HL-60/S4 (cell line): Measurements from ENCODE around the gene ST8SIA1.

Source experiments
- in situ Hi-C: fragments of 300-500 bp; cut with MboI; formaldehyde crosslinking; loops from 2 replicates; pipeline ENCODE4 v1.14.3; 2022; ENCODE audit warnings: low sequenced_read_pairs

Gene ST8SIA1

DNA sequence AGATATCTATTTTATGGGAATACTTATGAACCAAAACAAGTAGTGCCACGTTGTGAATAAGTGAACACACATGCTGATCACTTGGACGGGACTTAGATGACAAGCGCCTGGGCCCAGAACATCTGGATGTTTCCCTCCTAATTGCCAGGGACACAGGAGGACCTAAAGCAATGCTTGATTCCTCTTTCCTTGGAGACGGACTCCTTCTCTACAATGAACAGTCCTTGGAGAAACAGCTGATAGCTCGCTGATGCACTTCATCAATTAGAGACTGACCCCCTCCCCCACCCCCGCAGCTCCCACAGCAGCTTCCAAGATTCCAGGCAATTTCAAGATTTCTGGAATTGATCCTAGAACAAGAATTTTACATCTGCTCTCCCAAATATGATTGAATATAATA is 86.4 kb downstream of the ST8SIA1 start:
- in situ Hi-C loops, result no loop called here

DNA sequence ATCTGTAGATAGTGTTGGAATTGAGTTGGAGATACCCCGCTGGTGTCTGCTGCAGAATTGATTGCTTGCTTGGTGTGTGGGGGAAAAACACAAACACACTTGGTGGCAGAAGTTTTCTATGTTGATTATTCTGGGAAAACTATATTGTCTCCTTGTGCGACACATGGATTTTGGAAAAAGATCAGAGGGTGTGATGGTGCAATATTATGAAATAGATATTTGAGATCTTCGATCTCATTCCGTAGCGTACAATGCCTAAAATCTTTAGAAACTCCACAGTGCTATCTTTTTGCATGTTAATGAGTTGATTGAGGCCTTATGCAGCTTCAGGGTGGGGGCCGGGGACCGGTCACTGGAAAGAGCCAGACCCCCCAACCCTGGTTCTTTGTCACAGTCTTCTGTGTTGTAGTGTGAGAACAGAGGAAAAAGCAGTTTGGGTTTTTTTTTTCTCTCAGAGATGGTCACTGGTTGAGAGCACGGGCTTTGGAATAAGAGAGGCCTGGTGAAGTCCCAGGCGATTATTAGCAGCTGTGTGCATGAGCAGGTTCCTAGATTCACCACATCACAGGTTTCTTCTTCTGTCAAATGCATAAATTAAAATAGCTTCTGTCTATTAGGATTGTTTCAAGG is 88.2 kb downstream of the ST8SIA1 start:
- in situ Hi-C loops, result no loop called here

DNA sequence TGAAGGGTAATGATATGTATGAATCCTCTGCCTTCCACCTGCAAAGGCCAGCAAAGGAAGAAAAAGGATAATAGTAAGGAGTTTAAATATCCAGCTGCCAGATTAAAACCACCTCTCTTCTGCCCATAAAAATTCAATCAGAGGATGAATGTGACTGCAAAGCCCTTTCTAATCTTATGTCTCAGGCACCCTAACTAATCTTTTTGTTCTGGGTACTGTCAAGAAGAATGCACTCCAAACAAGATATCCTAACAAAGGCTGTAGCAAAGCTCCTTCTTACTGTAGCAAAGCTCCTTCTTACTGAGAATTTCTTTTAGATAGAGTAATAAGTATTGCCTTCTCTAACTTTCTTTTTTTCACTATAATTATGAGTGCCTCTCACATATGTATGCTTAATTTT is 91.8 kb downstream of the ST8SIA1 start:
- in situ Hi-C loops, result no loop called here

DNA sequence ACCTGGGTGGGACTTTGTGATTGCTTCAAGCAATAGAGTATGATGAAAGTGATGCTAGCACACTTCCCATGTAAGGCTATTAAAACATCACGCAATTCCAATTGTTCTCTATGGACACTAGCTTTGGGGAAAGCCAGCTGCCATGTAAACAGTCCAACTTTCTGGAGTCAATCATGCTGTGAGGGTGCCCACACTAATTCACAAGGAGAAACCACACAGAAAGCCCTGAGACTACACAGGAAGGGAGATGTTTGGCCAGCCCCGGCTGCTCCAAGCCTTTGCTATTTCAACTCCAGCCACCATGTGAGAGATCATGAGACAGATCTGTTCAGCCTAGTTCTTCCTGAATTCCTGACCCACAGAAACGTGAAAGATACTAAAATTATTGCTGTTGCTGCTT is 96.3 kb downstream of the ST8SIA1 start:
- in situ Hi-C loops, result no loop called here

DNA sequence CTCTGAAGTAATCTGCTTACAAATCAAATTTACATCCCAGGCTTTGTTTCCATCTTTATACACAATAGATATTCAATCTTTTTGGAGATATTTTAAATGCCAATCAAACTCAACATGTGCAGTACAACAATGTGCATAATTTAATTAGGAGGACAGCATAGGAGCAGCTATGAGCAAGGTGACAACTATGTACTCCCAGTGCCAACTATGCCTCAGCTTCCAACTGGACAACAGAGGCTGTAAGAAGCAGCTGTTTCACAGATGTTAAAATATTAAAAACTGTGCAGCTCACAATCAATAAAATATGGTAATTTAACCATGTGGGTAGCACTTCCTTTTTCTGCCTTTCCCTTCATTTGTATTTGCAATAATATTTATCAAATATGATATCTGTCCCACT is 99.9 kb downstream of the ST8SIA1 start:
- in situ Hi-C loops, result no loop called here

DNA sequence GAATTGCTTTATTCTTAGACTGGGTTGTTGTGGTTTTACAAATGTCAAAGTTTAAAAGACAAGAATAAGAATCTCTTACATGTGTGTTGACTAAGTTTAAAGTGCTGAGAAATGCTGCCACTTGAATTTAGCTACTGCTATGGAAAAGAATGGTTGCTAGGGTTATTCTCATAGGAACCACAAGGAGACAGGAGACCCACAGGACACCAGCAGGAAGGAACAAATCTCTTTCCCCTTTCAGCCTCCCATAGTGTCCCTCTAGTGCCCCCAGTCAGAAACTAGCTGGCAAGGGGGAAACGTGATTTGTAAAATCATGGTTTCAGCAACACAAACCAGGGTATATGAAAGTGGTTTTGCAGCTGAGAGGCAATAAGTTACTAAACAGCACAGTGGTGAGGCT is 102.7 kb downstream of the ST8SIA1 start:
- in situ Hi-C loops, result no loop called here

DNA sequence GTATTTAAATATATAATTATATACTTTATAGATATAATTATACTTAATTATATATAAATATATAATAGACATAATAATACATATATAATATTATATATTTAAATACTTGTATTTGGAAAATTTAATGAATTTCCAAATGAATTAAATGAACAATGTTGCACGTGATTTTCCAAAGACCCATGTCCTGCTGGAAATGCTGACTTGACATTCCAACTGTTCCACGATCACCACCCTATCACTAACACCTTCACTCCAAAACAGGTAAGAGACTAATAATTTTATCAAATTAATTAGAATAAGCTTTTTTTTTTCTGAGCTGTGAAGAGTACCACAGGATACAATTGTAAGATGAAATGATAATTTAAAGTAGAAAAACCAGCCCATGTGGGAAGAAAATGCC is 103.4 kb downstream of the ST8SIA1 start:
- in situ Hi-C loops, result no loop called here

DNA sequence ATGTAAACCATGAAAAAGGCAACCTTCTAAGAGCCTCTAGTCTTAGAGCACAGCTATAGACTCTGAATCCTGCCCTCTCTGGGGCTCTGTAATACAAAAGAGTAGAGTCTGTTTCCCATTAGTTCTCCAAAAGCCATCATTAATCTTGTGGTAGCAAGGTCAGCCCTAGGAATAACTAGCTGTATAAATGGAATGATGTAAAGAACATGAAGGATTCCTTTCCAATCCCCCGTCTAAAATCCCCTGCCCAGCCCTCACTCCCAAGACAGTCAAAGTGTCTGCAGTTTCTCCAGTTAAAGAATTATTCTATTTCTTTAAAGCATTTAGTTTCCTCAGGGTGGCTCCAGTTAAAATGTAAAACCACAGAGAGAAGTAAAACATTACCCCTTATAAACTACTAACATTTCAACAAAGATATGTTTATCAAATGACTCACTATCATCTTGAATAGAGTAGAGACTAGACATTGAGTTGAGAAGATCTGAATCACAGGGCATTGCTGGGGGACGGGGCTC is 104.2 kb downstream of the ST8SIA1 start:
- in situ Hi-C loops, result no loop called here

DNA sequence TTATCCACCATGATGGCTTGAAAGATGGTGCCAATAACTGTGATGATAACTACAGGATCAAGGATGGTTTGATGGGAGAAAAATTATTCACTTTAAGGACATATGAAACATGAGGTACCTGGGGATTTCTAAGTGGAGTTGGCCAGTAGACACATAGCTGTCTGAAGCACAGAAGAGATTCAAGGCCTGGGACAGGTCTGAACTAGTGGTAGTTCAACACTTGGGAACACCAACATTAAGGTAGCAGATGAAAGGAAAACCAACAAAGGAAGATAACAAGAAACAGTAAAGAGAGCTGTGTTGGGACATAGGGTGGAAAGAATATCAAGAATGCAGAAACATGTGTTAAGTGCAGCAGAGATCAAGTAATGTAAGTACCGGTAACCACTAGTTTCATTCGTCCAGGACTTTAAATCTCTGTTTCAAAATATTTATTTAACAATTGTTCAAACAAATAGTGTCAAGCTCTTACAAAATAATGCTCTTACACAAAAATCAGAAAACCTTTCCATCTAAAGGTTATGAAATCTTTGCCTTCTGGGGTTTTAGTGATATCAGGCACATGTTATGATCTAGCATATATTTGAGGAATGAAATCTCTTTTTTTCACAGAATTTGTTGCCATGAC is 104.7 kb downstream of the ST8SIA1 start:
- in situ Hi-C loops, result no loop called here

DNA sequence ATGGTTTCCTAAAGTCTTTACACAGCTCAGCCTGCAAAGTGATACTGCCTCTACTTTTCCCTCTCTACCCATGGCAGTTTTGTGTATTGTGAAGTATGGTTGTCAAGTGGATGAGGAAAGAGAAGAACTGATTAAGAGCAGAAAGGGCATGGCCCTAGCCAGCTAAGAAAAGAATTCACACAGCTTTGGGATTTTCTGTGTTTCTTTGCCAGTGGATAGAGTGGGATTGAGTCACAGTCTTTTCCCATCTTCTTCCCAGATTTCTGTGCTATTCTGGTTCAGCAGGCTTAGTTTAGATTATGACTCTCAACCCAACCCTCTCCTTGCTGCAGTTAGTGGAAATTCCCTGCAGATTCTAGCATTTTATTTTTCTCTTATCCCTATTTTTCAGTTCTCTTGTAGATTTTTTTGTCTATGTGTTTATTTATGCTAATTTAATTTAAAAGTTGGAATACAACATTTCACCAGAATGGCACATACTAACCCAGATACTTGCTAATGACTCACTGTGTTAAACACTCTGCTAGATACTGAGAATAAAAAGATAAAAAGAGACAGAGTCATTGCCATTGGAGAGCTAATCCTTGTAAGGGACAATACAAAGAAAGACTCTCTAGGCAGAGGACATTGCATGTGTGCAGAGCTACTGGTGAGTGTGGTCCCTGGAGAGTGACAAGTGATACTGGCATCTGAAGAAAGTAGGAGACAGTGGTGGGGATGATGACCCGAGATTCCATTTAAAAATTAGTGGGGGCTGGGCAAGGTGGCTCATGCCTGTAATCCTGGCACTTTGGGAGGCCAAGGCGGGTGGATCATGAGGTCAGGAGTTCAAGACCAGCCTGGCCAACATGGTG is 106.3 kb downstream of the ST8SIA1 start:
- in situ Hi-C loops, result no loop called here

DNA sequence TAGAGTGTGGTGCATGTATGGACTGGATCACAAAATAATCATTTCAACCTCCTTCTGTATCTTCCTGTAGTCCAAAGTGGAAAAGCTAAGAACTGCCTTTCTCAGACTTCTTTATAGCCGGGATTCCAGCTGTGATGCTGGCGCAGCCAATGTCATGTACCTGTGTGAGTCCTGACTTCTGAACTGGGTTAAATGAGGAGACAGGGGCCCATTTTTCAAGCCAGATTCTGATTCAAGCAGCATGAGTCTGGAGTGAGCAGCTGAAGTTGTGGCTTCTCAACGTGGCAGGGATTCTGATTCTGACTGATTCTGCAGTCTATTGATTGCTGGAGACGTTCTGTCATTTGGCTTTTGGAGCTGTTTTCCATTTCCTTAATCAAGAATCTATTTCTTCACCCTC is 111.2 kb downstream of the ST8SIA1 start:
- in situ Hi-C loops, result no loop called here

DNA sequence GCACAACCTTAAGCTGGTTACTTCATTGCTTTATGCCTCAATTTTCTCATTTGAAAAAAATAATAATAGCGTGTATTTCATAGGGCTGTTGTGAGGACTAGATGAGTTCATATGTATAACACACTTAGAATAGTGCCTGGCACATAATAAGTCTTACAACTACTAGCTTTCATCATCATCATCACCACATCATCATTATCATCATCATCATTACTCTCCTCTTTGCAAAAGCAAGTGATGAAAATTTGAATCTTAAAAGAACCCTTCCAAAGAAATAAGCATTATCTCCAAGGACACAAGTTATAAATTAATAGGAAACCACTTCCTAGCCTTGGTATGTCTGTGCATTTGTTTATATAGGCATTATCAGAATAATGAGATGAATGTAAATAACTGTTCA is 117.0 kb downstream of the ST8SIA1 start:
- in situ Hi-C loops, result no loop called here

DNA sequence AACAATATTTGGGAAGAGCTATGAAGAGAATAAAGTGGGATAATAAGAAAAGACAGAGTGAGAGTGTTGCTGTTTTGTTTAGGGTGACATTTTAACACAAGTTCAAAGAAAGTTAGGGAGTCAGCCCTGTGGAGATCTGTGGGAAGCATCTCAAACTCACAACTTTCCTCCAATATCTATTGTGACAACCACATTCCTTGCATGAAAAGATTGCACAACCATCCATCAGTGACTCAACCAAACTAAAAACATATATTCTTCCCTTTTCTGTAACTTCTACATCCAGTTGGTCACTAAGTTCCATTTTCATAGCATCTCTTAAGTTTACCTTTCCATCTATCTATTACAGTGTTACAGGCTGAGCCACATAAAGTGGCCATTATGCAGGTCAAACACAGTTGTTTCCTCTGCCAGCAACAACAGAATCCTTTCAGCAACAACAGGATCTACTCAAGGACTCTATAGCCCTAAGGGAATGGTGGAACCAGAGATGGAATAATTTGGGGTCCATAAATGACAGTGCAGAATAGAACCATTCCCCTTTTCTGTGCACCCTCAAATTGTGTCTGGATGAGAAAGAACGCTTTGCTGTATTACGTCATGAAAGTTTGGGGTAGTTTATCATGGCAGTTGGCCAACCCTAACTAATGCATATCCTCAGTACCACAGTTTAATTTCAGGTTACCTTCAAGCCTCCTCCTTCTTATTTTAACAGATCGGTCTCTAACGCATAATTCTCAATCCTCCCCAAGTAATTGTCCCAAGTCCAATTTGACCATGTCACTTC is 118.8 kb downstream of the ST8SIA1 start:
- in situ Hi-C loops, result no loop called here

DNA sequence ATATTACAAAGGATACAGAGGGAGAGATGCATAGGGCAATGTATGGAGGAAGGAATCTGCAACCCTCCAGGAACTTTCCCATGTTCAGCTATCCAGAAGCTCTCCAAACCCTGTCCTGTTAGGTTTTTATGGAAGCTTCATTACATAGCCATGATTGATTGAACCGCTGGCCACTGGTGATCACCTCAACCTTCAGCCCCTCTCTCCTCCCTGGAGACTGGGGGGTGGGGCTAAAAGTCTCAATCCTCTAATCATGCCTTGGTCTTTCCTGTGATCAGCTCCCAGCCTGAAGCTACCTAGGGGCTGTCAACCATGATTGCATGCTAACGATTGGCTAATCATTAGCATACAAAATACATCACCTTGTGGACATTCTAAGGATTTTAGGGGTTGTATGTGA is 123.4 kb downstream of the ST8SIA1 start:
- in situ Hi-C loops, result no loop called here

DNA sequence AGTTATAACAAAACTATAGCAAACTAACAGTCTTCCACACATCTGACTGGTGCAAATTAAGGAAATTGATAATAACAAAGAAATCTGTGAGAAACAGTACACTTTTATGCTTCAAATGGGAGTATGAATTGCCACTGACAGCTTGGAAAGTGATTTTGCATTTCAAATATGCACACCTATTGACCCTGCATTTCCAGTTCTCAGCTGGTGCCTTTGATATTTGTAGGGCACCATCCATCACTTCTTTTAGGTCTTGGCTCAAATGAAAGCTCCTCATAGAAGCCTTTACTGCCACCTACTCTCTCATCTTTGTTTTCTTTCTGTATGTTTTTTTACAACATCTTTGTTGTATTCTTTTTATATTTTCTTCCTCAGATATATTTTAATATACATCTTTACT is 125.1 kb downstream of the ST8SIA1 start:
- in situ Hi-C loops, result no loop called here

DNA sequence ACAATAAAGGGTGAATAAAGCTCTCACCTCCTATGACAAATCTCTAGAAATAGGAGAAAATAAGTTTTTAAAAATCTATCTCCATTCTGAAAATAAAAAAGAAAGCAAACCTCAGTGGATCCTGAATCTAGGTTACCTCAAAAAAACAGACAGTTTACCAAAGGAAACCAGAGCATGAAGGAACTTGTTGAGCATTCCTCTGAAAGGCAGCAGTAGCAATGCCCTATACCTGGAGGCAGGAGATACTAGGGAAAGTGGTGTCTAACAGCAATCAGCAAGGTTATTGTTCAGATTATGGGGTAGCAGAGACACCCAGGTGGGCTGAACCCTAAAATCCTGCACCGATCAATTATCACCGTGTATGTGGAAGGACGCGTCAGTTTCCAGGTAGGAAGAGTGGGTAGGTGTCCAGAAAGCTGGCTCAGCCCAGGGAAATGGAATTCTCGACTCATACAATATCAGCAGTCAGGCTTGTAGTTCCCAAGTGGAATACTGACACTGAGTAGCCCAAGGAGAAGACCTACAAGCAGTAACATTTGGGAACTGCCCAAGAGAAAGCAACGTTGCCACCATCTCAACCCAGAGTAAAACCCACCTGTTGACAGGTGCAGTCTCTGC is 128.3 kb downstream of the ST8SIA1 start:
- in situ Hi-C loops, result no loop called here

DNA sequence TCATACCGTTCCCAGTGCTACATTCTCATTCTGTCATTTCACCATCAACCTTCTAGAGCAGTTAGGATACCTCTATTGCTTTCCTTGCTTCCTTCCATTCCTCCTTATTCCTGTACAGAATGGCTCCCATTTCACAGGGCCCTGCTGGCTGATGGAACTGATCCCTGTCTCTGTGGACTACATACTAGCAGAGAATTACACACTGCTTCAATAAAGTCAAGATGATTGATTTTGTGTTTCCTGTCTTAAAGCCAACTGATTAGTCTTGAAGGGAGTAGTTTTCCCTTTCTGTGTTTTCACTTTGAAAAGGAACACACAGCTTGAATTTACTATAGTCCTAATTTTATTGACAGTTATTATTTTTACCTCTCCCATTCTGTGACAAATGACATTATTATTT is 130.1 kb downstream of the ST8SIA1 start:
- in situ Hi-C loops, result no loop called here

DNA sequence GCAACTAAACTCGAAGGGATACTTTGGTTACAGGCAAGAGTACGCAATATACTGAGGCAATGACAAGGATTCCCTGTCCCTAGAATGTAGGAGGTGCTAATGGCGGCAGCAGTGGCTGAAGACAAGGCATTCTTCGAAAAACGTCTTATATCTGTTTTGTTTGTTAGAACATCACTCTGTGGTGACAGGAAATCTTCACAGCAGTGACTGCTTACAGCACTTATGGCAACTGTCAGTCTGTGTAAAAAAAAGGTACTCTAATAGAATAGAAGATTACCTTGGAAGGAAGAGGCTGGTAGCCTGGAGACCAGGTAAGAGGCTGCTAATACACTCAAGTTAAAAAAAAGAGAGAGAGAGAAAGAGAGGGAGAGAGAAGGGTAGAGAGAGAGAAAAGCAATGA is 131.7 kb downstream of the ST8SIA1 start:
- in situ Hi-C loops, result no loop called here

DNA sequence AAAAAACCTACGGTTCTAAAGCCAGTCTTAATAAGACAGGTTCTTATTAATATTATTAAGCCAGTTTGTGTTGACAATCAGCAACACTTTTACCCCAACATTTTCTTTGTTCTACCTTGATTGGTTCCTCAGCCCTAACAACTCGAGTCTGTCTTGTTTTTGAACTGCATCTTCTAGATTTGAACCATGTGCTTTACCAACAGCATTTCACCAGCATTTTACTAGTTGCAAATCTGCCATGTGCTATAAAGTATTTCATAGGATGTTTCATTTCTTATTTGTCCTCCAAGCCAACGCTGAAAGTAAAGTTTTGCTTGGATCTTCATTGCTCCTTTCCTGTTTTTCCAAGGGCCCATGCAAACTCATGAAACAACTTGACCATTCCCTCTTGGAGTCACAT is 133.4 kb downstream of the ST8SIA1 start:
- in situ Hi-C loops, result no loop called here

DNA sequence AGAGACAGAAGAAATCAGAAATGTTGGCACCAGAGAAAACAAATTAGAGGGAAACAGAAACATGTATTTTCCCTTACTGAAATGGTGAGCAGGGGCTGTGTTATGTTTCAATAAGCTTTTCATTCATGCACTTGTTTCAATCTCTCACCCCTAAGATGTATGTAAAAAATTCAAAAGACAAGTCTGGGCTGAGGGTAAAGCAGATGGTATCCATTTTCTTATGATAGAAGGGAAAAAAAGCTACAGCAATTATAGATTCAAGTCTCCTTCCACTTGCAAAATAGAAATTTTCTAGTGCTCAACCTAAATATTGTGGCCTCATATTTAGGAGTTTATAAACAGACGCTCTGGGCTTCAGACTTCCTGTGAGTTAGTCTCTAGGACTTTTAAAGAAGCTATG is 138.3 kb downstream of the ST8SIA1 start:
- in situ Hi-C loops, result no loop called here

DNA sequence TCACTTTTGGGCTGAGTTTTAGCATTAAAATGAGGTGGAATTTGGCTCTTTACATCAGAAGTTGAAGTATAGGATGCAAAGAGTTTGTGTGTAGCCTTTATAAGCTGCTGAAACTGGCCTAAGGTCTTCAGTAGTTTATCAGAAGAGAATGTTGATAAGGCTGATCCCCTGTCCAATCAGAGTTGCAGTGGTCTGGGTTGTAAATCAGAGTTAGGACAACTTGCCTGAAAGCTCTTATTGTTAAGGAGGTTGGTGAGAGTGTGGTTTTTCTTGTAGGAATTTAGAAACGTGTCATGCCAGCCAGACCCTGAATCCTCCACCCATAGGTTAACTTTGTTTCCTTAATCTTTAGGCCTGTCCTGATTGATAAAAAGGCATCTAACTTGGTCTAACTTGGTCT is 143.5 kb downstream of the ST8SIA1 start:
- in situ Hi-C loops, result no loop called here
